BJ (cell line): ENCODE data around the gene PDGFD. TPM values are rescaled to one million over a fixed set of nuclear protein-coding genes. Genes with fewer than 3 reads are reported as not detected.

Experiments used
- CTCF ChIA-PET: fragments of 350-600 bp; formaldehyde crosslinking; extraction: SDS; loops from one replicate; lab custom pipeline; 2021; ENCODE audit warnings: antibody characterized with exemption, inconsistent platforms; lab: Yijun Ruan, JAX
- POLR2A ChIA-PET: fragments of 300-600 bp; sonication (Branson Sonifier 250); formaldehyde crosslinking; extraction: SDS; loops from one replicate; lab custom pipeline; 2021; ENCODE audit warnings: antibody characterized with exemption; lab: Charles Lee
- DNase-seq: peaks from one replicate; pipeline ENCODE4 v3.0.0-alpha.2; 2011; ENCODE audit warnings: low read depth
- H3K27me3 ChIP-seq: 2 replicates; pipeline ENCODE4 v1.6.0; 2011; ENCODE audit warnings: low read length; ENCODE audit not compliant: control insufficient read depth, insufficient read depth
- H3K36me3 ChIP-seq: 2 replicates; pipeline ENCODE4 v1.5.1; 2011; ENCODE audit warnings: low read length; ENCODE audit not compliant: control insufficient read depth, insufficient read depth
- H3K4me3 ChIP-seq: 2 replicates; pipeline ENCODE4 v1.5.1; 2011; ENCODE audit warnings: low read depth, mild to moderate bottlenecking, control low read depth, low read length
- polyA plus RNA-seq: library from polyadenylated mRNA; depleted of rRNA; stranded (reverse); fragments of >200 nt; gene quantifications from 2 replicates; pipeline ENCODE4 v1.2.3, GENCODE V29; 2011
- TF ChIP-seq, protein P1 (sequence below): IDR thresholded peaks from 2 replicates; pipeline ENCODE4 v1.5.1; 2011; ENCODE audit warnings: low read depth, mild to moderate bottlenecking, control low read depth, inconsistent platforms, low read length, moderate library complexity; ENCODE audit not compliant: insufficient read depth

Gene PDGFD
- polyA plus RNA-seq, 1 experiment, result 0.72 TPM

DNA sequence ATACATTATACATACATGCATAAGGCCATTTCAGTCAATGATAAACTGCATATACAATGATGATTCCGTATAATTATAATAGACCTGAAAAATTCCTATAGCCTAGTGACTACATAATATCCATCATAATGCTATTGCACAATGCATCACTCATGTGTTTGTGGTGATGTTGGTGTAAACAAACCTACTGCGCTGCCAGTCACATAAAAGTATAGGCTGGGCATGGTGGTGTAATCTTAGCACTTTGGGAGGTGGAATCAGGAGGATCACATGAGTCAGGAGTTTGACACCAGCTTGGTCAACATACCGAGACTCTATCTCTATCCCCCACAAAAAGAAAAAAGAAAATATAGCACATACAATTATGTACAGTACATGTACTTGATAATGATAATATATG is 291.2 kb downstream of the PDGFD start:
- no peak overlapping the region for H3K4me3 ChIP-seq
- CTCF ChIA-PET, result interaction anchor here (0.8 to 1.1 kb wide), 2 partner anchors 11 to 293 kb away, joined by 3 read pairs; no protein-coding TSS in a partner anchor
- POLR2A ChIA-PET, result no interaction called here

DNA sequence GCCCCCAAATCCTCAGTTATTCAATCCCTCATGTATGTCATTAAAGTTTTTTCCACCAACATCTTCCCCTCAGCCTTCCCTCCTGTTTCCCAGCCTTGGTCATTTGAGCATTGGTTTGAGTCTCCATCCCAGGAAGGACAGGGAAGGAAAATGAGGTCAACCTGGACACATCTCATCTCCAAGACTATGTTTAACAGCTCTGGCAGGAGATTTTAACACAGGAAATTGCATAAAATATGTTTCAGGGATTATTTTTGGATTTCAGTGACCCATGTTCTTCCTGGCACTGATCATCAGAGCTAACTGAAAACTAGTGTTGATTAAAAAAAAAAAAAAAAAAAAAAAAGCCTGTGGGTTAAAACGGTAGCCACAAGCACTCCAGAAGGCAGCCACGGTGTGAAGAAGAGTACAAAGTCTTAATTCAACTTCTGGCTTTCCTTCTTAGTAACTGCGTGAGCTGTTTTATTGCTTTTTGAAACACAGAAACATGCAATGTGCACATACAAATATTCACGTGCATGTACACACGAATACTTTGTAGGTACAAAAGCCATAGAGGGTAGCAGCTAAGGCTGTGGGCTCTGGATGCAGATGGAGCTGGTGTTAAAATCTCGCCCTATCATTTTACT is 291.9 kb downstream of the PDGFD start:
- TF ChIP-seq, protein P1, sequence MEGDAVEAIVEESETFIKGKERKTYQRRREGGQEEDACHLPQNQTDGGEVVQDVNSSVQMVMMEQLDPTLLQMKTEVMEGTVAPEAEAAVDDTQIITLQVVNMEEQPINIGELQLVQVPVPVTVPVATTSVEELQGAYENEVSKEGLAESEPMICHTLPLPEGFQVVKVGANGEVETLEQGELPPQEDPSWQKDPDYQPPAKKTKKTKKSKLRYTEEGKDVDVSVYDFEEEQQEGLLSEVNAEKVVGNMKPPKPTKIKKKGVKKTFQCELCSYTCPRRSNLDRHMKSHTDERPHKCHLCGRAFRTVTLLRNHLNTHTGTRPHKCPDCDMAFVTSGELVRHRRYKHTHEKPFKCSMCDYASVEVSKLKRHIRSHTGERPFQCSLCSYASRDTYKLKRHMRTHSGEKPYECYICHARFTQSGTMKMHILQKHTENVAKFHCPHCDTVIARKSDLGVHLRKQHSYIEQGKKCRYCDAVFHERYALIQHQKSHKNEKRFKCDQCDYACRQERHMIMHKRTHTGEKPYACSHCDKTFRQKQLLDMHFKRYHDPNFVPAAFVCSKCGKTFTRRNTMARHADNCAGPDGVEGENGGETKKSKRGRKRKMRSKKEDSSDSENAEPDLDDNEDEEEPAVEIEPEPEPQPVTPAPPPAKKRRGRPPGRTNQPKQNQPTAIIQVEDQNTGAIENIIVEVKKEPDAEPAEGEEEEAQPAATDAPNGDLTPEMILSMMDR, result no peak
- Histone ChIP-seq H3K27me3 (no peaks in the 10 kb centered on the region), H3K36me3 (no peaks in the 10 kb centered on the region), H3K4me3 (no peak overlapping the region)
- DNase-seq, result no peak
- POLR2A ChIA-PET, result no interaction called here
- CTCF ChIA-PET, result interaction anchor here (0.5 to 0.8 kb wide), 2 partner anchors 10 to 310 kb away, joined by 3 read pairs; no protein-coding TSS in a partner anchor

More for the DNA sequence above, 291.2 kb downstream of the PDGFD start:
- TF ChIP-seq, protein P1, result no peak
- Histone ChIP-seq H3K27me3 (no peaks in the 10 kb centered on the region), H3K36me3 (no peaks in the 10 kb centered on the region)
- DNase-seq, result no peak

DNA sequence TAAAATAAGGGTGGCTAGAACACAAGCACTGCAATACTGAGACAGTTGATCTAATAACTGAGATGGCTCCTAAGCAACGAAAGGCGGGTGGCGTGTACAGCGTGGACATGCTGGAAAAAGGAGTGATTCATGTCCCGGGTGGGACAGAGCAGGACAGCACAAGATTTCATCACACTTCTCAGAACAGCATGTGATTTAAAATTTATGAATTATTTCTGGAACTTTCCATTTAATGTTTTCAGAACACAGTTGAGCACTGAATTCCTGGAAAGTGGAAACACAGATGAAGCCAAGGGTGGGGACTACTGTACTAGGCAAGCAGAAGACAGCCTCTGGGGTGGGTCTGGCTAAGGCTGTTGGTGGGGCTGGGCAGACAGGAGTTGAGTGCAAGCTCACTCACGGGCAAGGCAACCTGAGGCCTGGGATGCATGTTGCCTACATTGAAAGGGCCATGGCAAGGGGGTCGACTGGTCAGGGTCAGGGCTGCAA is 293.1 kb downstream of the PDGFD start:
- Histone ChIP-seq H3K27me3 (no peaks in the 10 kb centered on the region), H3K4me3 (no peak overlapping the region), H3K36me3 (no peaks in the 10 kb centered on the region)
- CTCF ChIA-PET, result no interaction called here
- no peak for DNase-seq
- TF ChIP-seq, protein P1, result no peak
- POLR2A ChIA-PET, result no interaction called here

DNA sequence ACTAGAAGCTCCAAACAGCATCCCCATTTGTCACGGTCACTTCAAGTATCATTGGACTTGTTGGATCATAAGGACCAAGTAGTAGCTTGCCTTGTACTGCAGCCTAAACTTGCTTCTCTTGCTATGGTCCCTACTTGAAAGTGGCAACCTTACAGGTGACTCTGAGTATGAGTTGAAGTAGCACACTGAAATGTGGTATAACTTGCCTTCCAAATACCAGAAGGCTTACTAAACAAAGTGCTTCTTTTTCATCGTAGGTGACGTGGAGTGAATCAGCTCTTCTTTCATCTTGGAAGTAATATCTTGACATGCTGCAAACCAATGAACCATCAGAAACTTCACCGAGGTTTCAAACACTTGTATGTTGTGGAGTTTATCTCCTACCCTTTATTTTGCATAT is 296.5 kb downstream of the PDGFD start:
- no peak for DNase-seq
- CTCF ChIA-PET, result no interaction called here
- Histone ChIP-seq H3K27me3 (no peaks in the 10 kb centered on the region), H3K36me3 (no peaks in the 10 kb centered on the region), H3K4me3 (no peak overlapping the region)
- POLR2A ChIA-PET, result no interaction called here
- TF ChIP-seq, protein P1, result no peak

DNA sequence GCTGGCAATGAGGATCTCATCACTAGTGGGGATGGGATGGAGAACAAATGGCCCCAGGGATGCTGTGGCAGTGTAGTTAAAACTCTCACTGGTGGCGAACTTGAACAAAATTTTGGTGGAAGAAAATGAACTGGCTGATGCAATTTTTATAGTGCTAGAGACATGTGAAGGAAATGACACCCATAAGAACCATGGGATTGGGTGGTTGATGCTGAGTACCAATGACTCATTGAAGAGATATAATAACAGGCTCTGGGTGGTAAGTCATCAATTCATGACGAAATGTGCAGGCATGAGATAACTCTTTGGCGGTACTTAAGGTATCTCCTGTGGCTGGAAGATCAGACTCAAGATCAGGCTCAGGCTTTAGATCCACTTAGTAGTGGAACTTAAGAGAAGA is 300.4 kb downstream of the PDGFD start:
- TF ChIP-seq, protein P1, result no peak
- no peaks in the 10 kb centered on the region for H3K27me3 ChIP-seq
- no peak for DNase-seq
- ChIA-PET POLR2A (no interaction called here), CTCF (no interaction called here)
- no peak overlapping the region for H3K4me3 ChIP-seq
- H3K36me3 ChIP-seq, result no peaks in the 10 kb centered on the region
